Fibroblast of lung (primary cell): Measurements from ENCODE around the gene FBXL17. TPM values are rescaled to one million over a fixed set of nuclear protein-coding genes. Genes with fewer than 3 reads are reported as not detected.
A peak's percentile ranks its signal among the peaks of the same experiment; 100 is the strongest.

ENCODE experiments used
- DNase-seq, 2 donors: peaks; one replicate each; pipeline versions ENCODE4 v3.0.0 to v3.0.0-alpha.2; 2010; ENCODE audit warnings: low read depth in 2 of 2
- H2AFZ ChIP-seq: 2 replicates; pipeline ENCODE4 v1.5.1; 2012; ENCODE audit warnings: low read length, control low read depth, inconsistent platforms
- H3K27ac ChIP-seq: 2 replicates; pipeline ENCODE4 v1.5.1; 2011; ENCODE audit warnings: low read length, control low read depth; ENCODE audit not compliant: insufficient read depth
- H3K27me3 ChIP-seq: 2 replicates; pipeline ENCODE4 v1.5.1; 2011; ENCODE audit warnings: mild to moderate bottlenecking, low read length; ENCODE audit not compliant: control insufficient read depth, insufficient read depth
- H3K36me3 ChIP-seq: 2 replicates; pipeline ENCODE4 v1.5.1; 2011; ENCODE audit warnings: low read length; ENCODE audit not compliant: control insufficient read depth, insufficient read depth
- H3K4me1 ChIP-seq: 2 replicates; pipeline ENCODE4 v1.5.1; 2011; ENCODE audit warnings: low read length; ENCODE audit not compliant: control insufficient read depth, insufficient read depth; ENCODE audit errors: extremely low read depth
- H3K4me2 ChIP-seq: 2 replicates; pipeline ENCODE4 v1.5.1; 2011; ENCODE audit warnings: low read length, control low read depth; ENCODE audit not compliant: insufficient read depth; ENCODE audit errors: extremely low read depth
- H3K4me3 ChIP-seq, 4 experiments: fragments of 200-600 bp in 1 of 4; sonication (generic) in 1 of 4; replicated peaks in 1 of 4; 2 replicates each; pipeline ENCODE4 v1.5.1; 2011 to 2016; ENCODE audit warnings: low read length in 4 of 4, low read depth in 3 of 4, mild to moderate bottlenecking in 3 of 4, control low read depth in 2 of 4, inconsistent platforms in 1 of 4, mixed read lengths in 1 of 4; ENCODE audit not compliant: insufficient read depth in 1 of 4; ENCODE audit errors: control extremely low read depth in 1 of 4
- H3K79me2 ChIP-seq: 2 replicates; pipeline ENCODE4 v1.5.1; 2012; ENCODE audit warnings: mild to moderate bottlenecking, low read length, inconsistent platforms; ENCODE audit not compliant: control insufficient read depth, insufficient read depth
- H3K9ac ChIP-seq: 2 replicates; pipeline ENCODE4 v1.5.1; 2011; ENCODE audit warnings: mild to moderate bottlenecking, low read length, control low read depth; ENCODE audit not compliant: insufficient read depth
- H3K9me3 ChIP-seq: 2 replicates; pipeline ENCODE4 v1.5.1; 2012; ENCODE audit warnings: low read depth, low read length; ENCODE audit not compliant: control insufficient read depth, insufficient read depth
- H4K20me1 ChIP-seq: 2 replicates; pipeline ENCODE4 v1.5.1; 2011; ENCODE audit warnings: low read length; ENCODE audit not compliant: control insufficient read depth, insufficient read depth; ENCODE audit errors: extremely low read depth
- EZH2 ChIP-seq: IDR thresholded peaks from 2 replicates; pipeline ENCODE4 v1.5.1; 2012; ENCODE audit warnings: low read length, control low read depth, mild to moderate bottlenecking; ENCODE audit errors: missing control alignments
- polyA plus RNA-seq, 2 donors: library from polyadenylated mRNA; depleted of rRNA in 1 of 2; stranded (reverse) in 1 of 2; unstranded in 1 of 2; fragments of >200 nt; gene quantifications; 2 replicates each; pipeline ENCODE4 v1.2.1, GENCODE V29; 2011 to 2012; ENCODE audit warnings: missing spikeins in 1 of 2
- total RNA-seq: library from RNA; depleted of rRNA; stranded (reverse); fragments of >200 nt; gene quantifications from 2 replicates; pipeline ENCODE4 v1.2.1, GENCODE V29; 2014
- TF ChIP-seq, protein P1 (sequence below), 2 donors: IDR thresholded peaks in 1 of 2; conservative IDR thresholded peaks in 1 of 2; 1 replicate in 1 of 2; 2 replicates in 1 of 2; pipeline ENCODE4 v1.5.1; 2011 to 2012; ENCODE audit warnings: low read length in 2 of 2, control low read depth in 1 of 2, inconsistent platforms in 1 of 2, low read depth in 1 of 2, mild to moderate bottlenecking in 1 of 2

FBXL17 gene
- total and polyA plus RNA-seq, 2 donors (not counting 1 experiment from before 2014, with no cell fraction given), result 7.1 to 8.3 TPM

GRCh38 chr5:108421713-108422112, 39.8 kb upstream of the FBXL17 start:
- Histone ChIP-seq H3K4me1 (no peaks in the 10 kb centered on the region), H4K20me1 (no peaks in the 10 kb centered on the region), H3K9ac (no peak overlapping the region), H3K4me3 (no peak overlapping the region), H3K9me3 (no peaks in the 10 kb centered on the region), H3K36me3 (no peaks in the 10 kb centered on the region), H3K27me3 (no peaks in the 10 kb centered on the region), H3K79me2 (no peaks in the 10 kb centered on the region), H2AFZ (no peak overlapping the region), H3K4me2 (no peak overlapping the region), H3K27ac (no peak overlapping the region)
- peak in 1 of 2 donors; percentile 13 for DNase-seq
- no peak for TF ChIP-seq EZH2
- TF ChIP-seq, protein P1, sequence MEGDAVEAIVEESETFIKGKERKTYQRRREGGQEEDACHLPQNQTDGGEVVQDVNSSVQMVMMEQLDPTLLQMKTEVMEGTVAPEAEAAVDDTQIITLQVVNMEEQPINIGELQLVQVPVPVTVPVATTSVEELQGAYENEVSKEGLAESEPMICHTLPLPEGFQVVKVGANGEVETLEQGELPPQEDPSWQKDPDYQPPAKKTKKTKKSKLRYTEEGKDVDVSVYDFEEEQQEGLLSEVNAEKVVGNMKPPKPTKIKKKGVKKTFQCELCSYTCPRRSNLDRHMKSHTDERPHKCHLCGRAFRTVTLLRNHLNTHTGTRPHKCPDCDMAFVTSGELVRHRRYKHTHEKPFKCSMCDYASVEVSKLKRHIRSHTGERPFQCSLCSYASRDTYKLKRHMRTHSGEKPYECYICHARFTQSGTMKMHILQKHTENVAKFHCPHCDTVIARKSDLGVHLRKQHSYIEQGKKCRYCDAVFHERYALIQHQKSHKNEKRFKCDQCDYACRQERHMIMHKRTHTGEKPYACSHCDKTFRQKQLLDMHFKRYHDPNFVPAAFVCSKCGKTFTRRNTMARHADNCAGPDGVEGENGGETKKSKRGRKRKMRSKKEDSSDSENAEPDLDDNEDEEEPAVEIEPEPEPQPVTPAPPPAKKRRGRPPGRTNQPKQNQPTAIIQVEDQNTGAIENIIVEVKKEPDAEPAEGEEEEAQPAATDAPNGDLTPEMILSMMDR (conservative IDR thresholded peaks at IDR 0.05 in 1 of 2, IDR thresholded peaks at IDR 0.05 in 1 of 2; ENCODE audit: low read depth in 1 of 2, low read length in 2 of 2), result no peak

- H3K36me3 ChIP-seq, result no peaks in the 10 kb centered on the region
- no peak overlapping the region for H3K4me3 ChIP-seq
- H3K4me1 ChIP-seq, result no peaks in the 10 kb centered on the region
- TF ChIP-seq, protein P1 (conservative IDR thresholded peaks at IDR 0.05 in 1 of 2, IDR thresholded peaks at IDR 0.05 in 1 of 2; ENCODE audit: low read depth in 1 of 2, low read length in 2 of 2), result no peak
- no peak for TF ChIP-seq EZH2
- no peaks in the 10 kb centered on the region for H3K27me3 ChIP-seq
- no peaks in the 10 kb centered on the region for H4K20me1 ChIP-seq
- H3K9ac ChIP-seq, result no peak overlapping the region
- no peak overlapping the region for H2AFZ ChIP-seq
- H3K27ac ChIP-seq, result no peak overlapping the region
- H3K4me2 ChIP-seq, result no peak overlapping the region
- DNase-seq, result no peak
- H3K79me2 ChIP-seq, result no peaks in the 10 kb centered on the region
- no peaks in the 10 kb centered on the region for H3K9me3 ChIP-seq
Observed at GRCh38 chr5:108420755-108421154, 38.9 kb upstream of the FBXL17 start.

DNA sequence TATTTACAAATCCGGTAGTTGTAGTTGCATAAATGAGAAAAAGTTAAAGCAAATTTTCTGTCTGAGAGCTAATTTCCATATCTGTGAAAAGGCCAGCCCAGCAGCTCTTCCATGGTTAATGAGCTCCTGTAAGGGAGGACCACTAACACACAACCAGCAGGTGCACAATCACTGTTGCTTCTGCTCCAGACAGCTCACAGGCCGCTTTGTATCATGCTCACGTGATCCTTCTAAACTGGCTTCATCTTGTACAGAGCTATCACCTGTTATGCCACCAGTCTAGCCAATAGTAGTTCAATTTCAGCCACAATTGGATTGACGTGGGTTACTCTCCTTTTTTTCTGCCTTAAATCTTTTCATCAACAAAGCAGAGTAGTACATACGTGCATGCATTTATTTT, 38.3 kb upstream of the FBXL17 start:
- Histone ChIP-seq H2AFZ (no peak overlapping the region), H3K4me3 (no peak overlapping the region), H3K27me3 (no peaks in the 10 kb centered on the region), H3K36me3 (no peaks in the 10 kb centered on the region), H3K79me2 (no peaks in the 10 kb centered on the region), H3K9me3 (no peaks in the 10 kb centered on the region), H4K20me1 (no peaks in the 10 kb centered on the region), H3K4me1 (no peaks in the 10 kb centered on the region), H3K4me2 (no peak overlapping the region), H3K9ac (no peak overlapping the region), H3K27ac (no peak overlapping the region)
- DNase-seq, result no peak
- TF ChIP-seq, protein P1 (conservative IDR thresholded peaks at IDR 0.05 in 1 of 2, IDR thresholded peaks at IDR 0.05 in 1 of 2; ENCODE audit: low read depth in 1 of 2, low read length in 2 of 2), result no peak
- TF ChIP-seq EZH2, result no peak
